Measurements from ENCODE around the gene GAL3ST1.

- TF ChIP-seq CTCF (IDR thresholded peaks at IDR 0.05) (no peak), POLR2A (IDR thresholded peaks at IDR 0.05) (no peak)
Measured at GRCh38 chr22:30507670-30508069, 66.8 kb downstream of the GAL3ST1 start.

All from transverse colon (tissue), 3 donors.